KMS-11 (cell line): ENCODE measurements around the gene SYNE3.

Experiments used
- H2AFZ ChIP-seq: fragments of 200-600 bp; sonication (generic); 2 replicates; pipeline ENCODE4 v1.6.1; 2016; ENCODE audit warnings: antibody characterized with exemption, mixed run types, low read depth
- H3K27ac ChIP-seq: fragments of 200-600 bp; sonication (generic); 2 replicates; pipeline ENCODE4 v1.6.1; 2016; ENCODE audit warnings: mild to moderate bottlenecking, mixed run types
- H3K27me3 ChIP-seq: fragments of 200-600 bp; sonication (generic); 2 replicates; pipeline ENCODE4 v1.6.1; 2017; ENCODE audit warnings: mild to moderate bottlenecking, low read depth, mixed run types, moderate library complexity; ENCODE audit not compliant: insufficient read depth
- H3K36me3 ChIP-seq: fragments of 200-600 bp; sonication (generic); 2 replicates; pipeline ENCODE4 v1.6.1; 2017; ENCODE audit warnings: mild to moderate bottlenecking, mixed run types; ENCODE audit not compliant: insufficient read depth
- H3K4me1 ChIP-seq: fragments of 200-600 bp; sonication (generic); 2 replicates; pipeline ENCODE4 v1.6.1; 2016; ENCODE audit warnings: mild to moderate bottlenecking, low read depth, mixed run types; ENCODE audit not compliant: poor library complexity, severe bottlenecking
- H3K4me2 ChIP-seq: fragments of 200-600 bp; sonication (generic); 2 replicates; pipeline ENCODE4 v1.7.0; 2016; ENCODE audit warnings: mild to moderate bottlenecking, mixed run types
- H3K4me3 ChIP-seq: fragments of 200-600 bp; sonication (generic); IDR thresholded peaks from 2 replicates; pipeline ENCODE4 v1.6.1; 2017; ENCODE audit warnings: low read depth, low read length, mixed read lengths; ENCODE audit not compliant: insufficient read depth
- H3K79me2 ChIP-seq: fragments of 200-600 bp; sonication (generic); 2 replicates; pipeline ENCODE4 v1.6.1; 2016; ENCODE audit warnings: low read depth, mixed run types; ENCODE audit not compliant: insufficient read depth
- H3K9ac ChIP-seq: fragments of 200-600 bp; sonication (generic); 2 replicates; pipeline ENCODE4 v1.6.1; 2016; ENCODE audit warnings: mild to moderate bottlenecking, mixed run types
- H4K20me1 ChIP-seq: fragments of 200-600 bp; sonication (generic); 2 replicates; pipeline ENCODE4 v1.6.1; 2016; ENCODE audit warnings: mild to moderate bottlenecking, mixed run types; ENCODE audit not compliant: insufficient read depth
- CTCF ChIP-seq: fragments of 200-600 bp; sonication (generic); conservative IDR thresholded peaks from 2 replicates; pipeline ENCODE4 v1.6.1; 2017; ENCODE audit warnings: low read depth, mild to moderate bottlenecking, antibody characterized with exemption, low read length, moderate library complexity, mixed read lengths

Gene SYNE3

GRCh38 chr14:95515080-95515489 lies 1.4 kb downstream of the SYNE3 start:
- H4K20me1 ChIP-seq, result no peaks in the 10 kb centered on the region
- TF ChIP-seq CTCF, result no peak
- H2AFZ ChIP-seq, result no peak overlapping the region
- peaks cover 49% of the 10 kb centered on the region for H3K4me1 ChIP-seq
- peak overlapping the region; percentile 80 for H3K4me2 ChIP-seq
- H3K27me3 ChIP-seq, result no peaks in the 10 kb centered on the region
- peak overlapping the region; percentile 49; the same call in 1 of the 2 replicates for H3K9ac ChIP-seq
- no peaks in the 10 kb centered on the region for H3K36me3 ChIP-seq
- peaks cover 36% of the 10 kb centered on the region for H3K79me2 ChIP-seq
- H3K4me3 ChIP-seq, result no peak overlapping the region
- H3K27ac ChIP-seq, result peak overlapping the region; percentile 54

- TF ChIP-seq CTCF, result no peak
- no peaks in the 10 kb centered on the region for H4K20me1 ChIP-seq
- no peak overlapping the region for H2AFZ ChIP-seq
- no peak overlapping the region; the same call in 1 of the 2 replicates for H3K9ac ChIP-seq
- peaks cover 39% of the 10 kb centered on the region for H3K79me2 ChIP-seq
- no peaks in the 10 kb centered on the region for H3K36me3 ChIP-seq
- no peaks in the 10 kb centered on the region for H3K27me3 ChIP-seq
- H3K27ac ChIP-seq, result peak overlapping the region; percentile 54; the same call in 1 of the 2 replicates
- no peak overlapping the region for H3K4me3 ChIP-seq
- peak overlapping the region; percentile 80 for H3K4me2 ChIP-seq
- peaks cover 48% of the 10 kb centered on the region for H3K4me1 ChIP-seq
These were observed 2.0 kb downstream of the SYNE3 start for GRCh38 chr14:95514131-95515079.

GRCh38 chr14:95513291-95513690 lies 3.2 kb downstream of the SYNE3 start:
- no peaks in the 10 kb centered on the region for H3K36me3 ChIP-seq
- H4K20me1 ChIP-seq, result no peaks in the 10 kb centered on the region
- no peak for TF ChIP-seq CTCF
- no peak overlapping the region for H3K4me3 ChIP-seq
- no peaks in the 10 kb centered on the region for H3K27me3 ChIP-seq
- H3K79me2 ChIP-seq, result peaks cover 49% of the 10 kb centered on the region
- H3K4me2 ChIP-seq, result no peak overlapping the region
- no peak overlapping the region for H3K9ac ChIP-seq
- H3K27ac ChIP-seq, result no peak overlapping the region
- peaks cover 46% of the 10 kb centered on the region for H3K4me1 ChIP-seq
- no peak overlapping the region for H2AFZ ChIP-seq

GRCh38 chr14:95511687-95512086 lies 4.8 kb downstream of the SYNE3 start:
- no peak for TF ChIP-seq CTCF
- H2AFZ ChIP-seq, result no peak overlapping the region
- no peak overlapping the region for H3K4me3 ChIP-seq
- peaks cover 63% of the 10 kb centered on the region for H3K79me2 ChIP-seq
- no peak overlapping the region for H3K27ac ChIP-seq
- H4K20me1 ChIP-seq, result no peaks in the 10 kb centered on the region
- H3K9ac ChIP-seq, result no peak overlapping the region
- H3K27me3 ChIP-seq, result no peaks in the 10 kb centered on the region
- no peaks in the 10 kb centered on the region for H3K36me3 ChIP-seq
- no peak overlapping the region for H3K4me2 ChIP-seq
- H3K4me1 ChIP-seq, result peaks cover 47% of the 10 kb centered on the region
